ENCODE measurements around the gene KRTAP15-1.

DNA sequence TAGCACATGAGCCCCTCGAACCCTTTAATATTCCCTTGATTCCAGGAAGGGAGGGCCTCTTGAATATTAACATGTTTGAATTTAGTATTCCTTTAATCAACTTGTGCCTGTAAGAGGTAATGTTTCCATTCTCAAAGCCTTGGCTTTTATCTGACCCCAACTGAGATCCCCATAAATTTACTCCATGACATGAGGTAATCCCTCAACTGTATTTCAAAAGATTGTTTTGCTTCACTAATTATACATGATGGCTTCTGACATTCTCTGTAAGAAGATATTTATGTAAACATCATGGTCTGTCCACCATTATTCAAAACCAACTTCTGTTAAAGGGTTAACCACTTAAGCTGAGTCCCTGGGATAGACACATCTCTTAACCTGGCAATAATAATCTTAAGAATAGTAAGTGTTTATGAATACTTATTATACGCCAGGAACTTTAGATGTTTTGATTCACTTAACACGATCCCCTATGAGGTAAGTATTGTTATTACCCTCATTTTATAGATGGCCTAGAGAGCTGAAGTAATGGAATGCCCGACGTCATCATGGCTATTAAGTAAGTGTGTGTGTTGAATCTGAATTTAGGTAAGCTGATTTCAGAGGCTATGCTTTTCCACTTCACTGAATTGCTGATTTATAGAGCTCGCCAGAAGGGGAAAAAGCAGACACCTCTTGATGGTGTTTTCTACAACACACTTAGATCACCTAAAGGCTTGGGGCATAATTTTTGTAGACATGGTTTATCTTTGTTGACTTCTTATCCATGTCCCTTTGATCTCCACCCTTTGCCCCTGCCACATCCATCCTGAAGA, 29.0 kb downstream of the KRTAP15-1 start:
- TF ChIP-seq, protein P1, sequence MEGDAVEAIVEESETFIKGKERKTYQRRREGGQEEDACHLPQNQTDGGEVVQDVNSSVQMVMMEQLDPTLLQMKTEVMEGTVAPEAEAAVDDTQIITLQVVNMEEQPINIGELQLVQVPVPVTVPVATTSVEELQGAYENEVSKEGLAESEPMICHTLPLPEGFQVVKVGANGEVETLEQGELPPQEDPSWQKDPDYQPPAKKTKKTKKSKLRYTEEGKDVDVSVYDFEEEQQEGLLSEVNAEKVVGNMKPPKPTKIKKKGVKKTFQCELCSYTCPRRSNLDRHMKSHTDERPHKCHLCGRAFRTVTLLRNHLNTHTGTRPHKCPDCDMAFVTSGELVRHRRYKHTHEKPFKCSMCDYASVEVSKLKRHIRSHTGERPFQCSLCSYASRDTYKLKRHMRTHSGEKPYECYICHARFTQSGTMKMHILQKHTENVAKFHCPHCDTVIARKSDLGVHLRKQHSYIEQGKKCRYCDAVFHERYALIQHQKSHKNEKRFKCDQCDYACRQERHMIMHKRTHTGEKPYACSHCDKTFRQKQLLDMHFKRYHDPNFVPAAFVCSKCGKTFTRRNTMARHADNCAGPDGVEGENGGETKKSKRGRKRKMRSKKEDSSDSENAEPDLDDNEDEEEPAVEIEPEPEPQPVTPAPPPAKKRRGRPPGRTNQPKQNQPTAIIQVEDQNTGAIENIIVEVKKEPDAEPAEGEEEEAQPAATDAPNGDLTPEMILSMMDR (IDR thresholded peaks at IDR 0.05): no peak
- TF ChIP-seq ZFX (IDR thresholded peaks at IDR 0.05; ENCODE audit: borderline replicate concordance): no peak
